H7 (cell line): ENCODE results near the gene CLK3. TPM values are rescaled to one million over a fixed set of nuclear protein-coding genes. Genes with fewer than 3 reads are reported as not detected.

Experiments
- DNase-seq: peaks from one replicate; pipeline ENCODE4 v3.0.0; 2012
- H3K27me3 ChIP-seq: 2 replicates; pipeline ENCODE4 v1.6.0; 2011; ENCODE audit warnings: mild to moderate bottlenecking, low read length; ENCODE audit not compliant: control insufficient read depth, insufficient read depth
- H3K36me3 ChIP-seq: replicated peaks from 2 replicates; pipeline ENCODE4 v1.5.1; 2011; ENCODE audit warnings: low read length; ENCODE audit not compliant: control insufficient read depth, insufficient read depth
- H3K4me3 ChIP-seq: 2 replicates; pipeline ENCODE4 v1.5.1; 2011; ENCODE audit warnings: low read depth, mild to moderate bottlenecking, control low read depth, low read length, moderate library complexity; ENCODE audit not compliant: insufficient read depth
- total RNA-seq: library from RNA; depleted of rRNA; stranded (reverse); fragments of >200 nt; shearing (Covaris generic); gene quantifications from 2 replicates; pipeline ENCODE4 v1.2.3, GENCODE V29; 2014; rRNA removed

The CLK3 gene
- 50.6 and 66.3 TPM in 2 replicates for total RNA-seq

DNA sequence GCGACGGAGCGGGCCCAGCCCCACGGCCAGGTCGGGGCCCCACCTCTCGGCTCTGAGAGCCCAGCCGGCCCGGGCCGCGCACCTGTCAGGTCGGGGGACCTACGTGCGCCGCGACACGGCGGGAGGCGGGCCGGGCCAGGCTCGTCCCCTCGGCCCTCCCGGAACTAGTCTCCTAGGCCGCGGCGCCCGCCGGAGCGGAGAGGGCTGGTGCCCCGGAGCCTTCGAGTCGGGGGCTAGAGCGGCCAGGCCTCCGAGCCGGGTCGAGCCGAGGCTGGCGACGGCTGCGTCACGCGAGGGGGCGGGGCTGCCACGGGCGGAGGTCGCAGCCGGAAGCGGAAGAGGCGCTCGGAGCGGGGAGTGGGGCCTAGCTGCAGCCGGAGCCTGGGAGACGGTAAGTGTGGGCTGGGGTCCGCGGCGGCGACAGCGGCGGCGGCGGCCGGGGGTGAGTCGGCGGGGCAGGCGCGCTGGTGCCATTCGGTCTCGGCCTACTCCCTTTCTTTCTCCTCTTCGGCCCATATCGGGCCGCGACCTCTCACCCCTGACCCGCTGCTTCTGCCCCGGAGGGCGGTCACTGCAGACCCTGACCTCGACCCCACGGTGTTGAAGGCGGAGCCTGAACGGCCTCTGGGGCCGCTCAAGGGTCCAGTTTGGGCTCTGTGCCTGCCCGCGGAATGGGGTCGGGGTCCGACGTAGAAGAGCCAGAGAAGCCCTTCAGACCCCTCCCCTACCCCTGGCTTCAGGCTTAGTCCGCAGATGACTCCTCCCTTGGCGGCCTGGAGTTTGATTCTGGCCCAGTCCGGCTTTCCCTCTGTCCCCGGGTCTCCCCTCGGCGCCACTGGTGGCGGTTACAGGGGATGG, at the start of gene CLK3:
CLK3 (plus strand) TSS at position 329 of the 858 bp plus-strand sequence. CDS start 3,361 bp downstream, outside the sequence.
- Histone ChIP-seq H3K4me3 (peak within 1 kb of the TSS; percentile 94), H3K36me3 (peaks cover 12% of the 10 kb centered on the region), H3K27me3 (peaks cover 4% of the 10 kb centered on the region; the same call in 1 of the 2 replicates)
- peak; percentile 100 for DNase-seq

DNA sequence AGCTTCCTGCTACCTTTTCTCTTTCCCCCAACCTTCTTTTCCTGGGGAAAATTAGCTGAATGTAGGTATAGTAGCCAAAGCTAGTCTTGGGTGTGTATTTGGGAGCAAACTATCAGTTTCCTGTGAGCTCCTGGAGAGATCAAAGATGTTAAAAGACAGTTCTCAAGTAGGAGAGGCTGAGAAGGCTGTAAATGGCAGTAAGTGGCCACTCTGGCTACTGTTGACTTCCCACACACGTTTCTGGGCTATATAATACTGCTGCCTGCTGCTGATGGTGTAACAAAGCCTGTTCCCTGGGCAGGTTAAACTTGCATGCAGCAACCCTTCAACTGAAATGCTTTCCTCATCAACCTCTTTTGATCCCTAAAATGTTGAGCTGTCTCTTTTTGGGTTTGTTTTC, 47.0 kb upstream of the CLK3 start:
- peaks cover 19% of the 10 kb centered on the region for H3K36me3 ChIP-seq
- H3K27me3 ChIP-seq, result no peaks in the 10 kb centered on the region
- H3K4me3 ChIP-seq, result no peak overlapping the region
- no peak for DNase-seq

DNA sequence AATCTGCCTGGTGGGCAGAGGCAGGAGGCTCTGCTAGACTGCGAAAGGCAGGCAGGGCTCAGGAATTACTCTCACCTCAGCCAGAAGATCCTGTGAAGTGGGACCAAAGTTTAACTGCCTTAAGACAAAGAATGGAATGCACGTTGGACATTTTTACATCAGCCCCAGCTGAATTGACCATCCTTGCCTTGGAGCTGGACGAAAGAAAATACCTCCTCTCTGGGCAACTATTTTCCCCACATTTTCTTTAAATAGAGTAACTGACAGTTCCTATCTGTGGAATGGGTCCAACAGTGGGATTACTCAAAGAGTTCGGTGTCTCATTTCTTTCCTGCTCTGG, 45.9 kb upstream of the CLK3 start:
- Histone ChIP-seq H3K4me3 (no peak overlapping the region), H3K27me3 (no peaks in the 10 kb centered on the region), H3K36me3 (peaks cover 23% of the 10 kb centered on the region)
- DNase-seq, result no peak

- peaks cover 32% of the 10 kb centered on the region for H3K36me3 ChIP-seq
Measured at GRCh38 chr15:74571191-74571590, 44.4 kb upstream of the CLK3 start.

DNA sequence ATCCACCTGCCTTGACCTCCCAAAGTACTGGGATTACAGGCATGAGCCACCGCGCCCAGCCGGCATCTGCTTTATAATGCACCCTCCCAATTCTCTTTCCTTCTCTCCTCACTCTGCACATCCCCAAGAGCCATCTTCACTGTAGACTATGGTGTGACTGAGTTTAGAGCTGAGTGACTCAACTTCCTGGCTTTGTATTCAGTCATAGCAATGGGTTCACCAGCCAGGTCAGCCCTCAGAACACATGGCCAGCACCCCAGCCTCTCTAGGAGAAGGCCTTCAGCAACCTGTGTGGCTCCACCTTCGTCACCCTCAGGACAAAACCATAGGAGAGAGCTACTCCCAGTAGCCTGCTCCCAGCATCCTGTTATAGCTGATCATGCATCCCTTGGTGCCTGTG, 41.6 kb upstream of the CLK3 start:
- no peak for DNase-seq
- Histone ChIP-seq H3K36me3 (peaks cover 38% of the 10 kb centered on the region), H3K4me3 (no peak overlapping the region), H3K27me3 (no peaks in the 10 kb centered on the region)

More at GRCh38 chr15:74571191-74571590, 44.4 kb upstream of the CLK3 start:
- Histone ChIP-seq H3K4me3 (no peak overlapping the region), H3K27me3 (no peaks in the 10 kb centered on the region)
- no peak for DNase-seq

GRCh38 chr15:74578496-74578994, 37.1 kb upstream of the CLK3 start:
- Histone ChIP-seq H3K36me3 (peaks cover 32% of the 10 kb centered on the region), H3K27me3 (no peaks in the 10 kb centered on the region), H3K4me3 (no peak overlapping the region)
- DNase-seq, result no peak

DNA sequence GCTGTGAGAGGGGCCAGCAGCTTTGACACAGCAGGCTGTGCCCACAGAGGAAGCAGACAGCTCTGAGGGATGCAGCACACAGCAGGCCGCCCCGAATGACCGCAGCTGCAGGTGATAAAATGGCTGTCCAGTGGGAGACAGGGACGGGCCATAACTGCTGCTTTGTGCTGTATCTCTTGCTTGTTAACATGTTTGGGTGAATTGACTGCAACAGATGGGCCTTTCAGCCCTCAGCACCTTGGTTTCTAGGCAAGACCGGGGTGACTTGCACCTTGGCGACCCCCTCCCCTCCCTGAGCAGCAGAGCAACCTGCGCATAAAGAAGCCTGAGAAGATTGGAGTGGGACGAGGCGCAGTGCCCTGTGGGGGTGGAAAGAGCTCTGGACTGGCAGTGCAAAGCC, 36.6 kb upstream of the CLK3 start:
- H3K4me3 ChIP-seq, result no peak overlapping the region
- no peaks in the 10 kb centered on the region for H3K27me3 ChIP-seq
- no peak for DNase-seq
- peaks cover 35% of the 10 kb centered on the region for H3K36me3 ChIP-seq

DNA sequence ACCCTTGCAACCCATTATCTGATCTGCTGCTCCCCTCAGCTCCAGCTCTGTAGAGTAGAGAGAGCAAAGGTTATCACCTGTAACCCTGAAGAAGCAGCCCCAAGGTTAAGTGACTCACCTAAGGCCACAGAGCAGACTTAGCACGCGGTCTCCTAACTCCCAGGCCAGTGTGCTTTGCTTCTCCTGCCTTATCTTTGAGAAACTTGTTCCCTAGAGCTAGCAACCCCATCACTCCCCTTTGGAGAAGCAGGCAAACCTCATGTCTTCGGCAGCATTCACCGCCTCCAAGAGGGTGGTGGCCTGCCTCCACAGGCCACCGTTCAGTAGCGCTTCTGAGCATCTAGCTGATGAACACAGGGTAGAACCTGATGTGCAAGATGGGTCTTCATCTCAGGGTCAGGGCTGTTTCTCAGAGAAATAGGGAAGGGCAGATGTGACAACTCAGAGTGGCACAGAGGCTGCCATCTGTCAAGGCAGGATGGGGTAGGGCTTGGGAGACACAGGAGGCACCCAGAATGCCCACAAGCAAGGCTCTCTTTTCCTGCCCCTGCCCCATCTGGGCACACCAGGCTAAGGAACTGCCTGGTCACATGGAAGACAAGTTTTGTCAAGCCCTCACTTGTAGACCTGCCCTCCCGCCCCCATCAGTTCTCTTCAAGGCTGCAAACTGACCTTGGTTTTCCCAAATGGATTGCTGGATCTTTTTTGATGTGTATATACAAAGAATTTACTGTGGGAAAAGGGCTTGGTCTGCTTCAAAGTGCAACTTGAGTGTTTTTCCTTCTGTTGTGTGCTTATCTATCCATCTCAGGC, 34.9 kb upstream of the CLK3 start:
- no peak overlapping the region for H3K4me3 ChIP-seq
- peaks cover 34% of the 10 kb centered on the region for H3K36me3 ChIP-seq
- DNase-seq, result no peak
- H3K27me3 ChIP-seq, result no peaks in the 10 kb centered on the region

- no peak overlapping the region for H3K4me3 ChIP-seq
- no peaks in the 10 kb centered on the region for H3K27me3 ChIP-seq
- DNase-seq, result peak; percentile 18
- peaks cover 33% of the 10 kb centered on the region for H3K36me3 ChIP-seq
Measured at GRCh38 chr15:74584204-74584603, 31.4 kb upstream of the CLK3 start.

- DNase-seq, result peak; percentile 30
- no peak overlapping the region for H3K4me3 ChIP-seq
- no peaks in the 10 kb centered on the region for H3K27me3 ChIP-seq
- H3K36me3 ChIP-seq, result peaks cover 36% of the 10 kb centered on the region
Measured at GRCh38 chr15:74584779-74585178, 30.9 kb upstream of the CLK3 start.

DNA sequence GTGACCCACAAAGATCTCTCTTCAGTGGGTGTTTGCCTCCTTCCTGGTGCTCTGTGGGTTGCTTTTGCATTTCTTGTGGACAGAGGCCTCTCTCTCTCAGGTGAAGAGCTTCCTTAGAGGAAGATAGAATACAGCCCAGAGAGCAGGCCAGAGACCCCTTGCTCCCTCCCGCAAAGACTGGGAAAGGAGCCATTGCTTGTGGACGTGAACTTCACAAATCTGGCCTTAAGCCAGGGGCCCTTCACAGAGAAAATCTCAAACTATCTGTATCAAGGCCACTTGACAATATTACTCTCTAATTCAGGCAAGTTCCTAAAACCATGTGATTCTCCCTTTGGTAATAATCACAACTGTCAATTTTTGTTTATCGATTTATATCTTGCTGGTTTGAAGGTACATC, 30.4 kb upstream of the CLK3 start:
- H3K4me3 ChIP-seq, result no peak overlapping the region
- DNase-seq, result no peak
- H3K36me3 ChIP-seq, result peaks cover 40% of the 10 kb centered on the region
- H3K27me3 ChIP-seq, result no peaks in the 10 kb centered on the region

DNA sequence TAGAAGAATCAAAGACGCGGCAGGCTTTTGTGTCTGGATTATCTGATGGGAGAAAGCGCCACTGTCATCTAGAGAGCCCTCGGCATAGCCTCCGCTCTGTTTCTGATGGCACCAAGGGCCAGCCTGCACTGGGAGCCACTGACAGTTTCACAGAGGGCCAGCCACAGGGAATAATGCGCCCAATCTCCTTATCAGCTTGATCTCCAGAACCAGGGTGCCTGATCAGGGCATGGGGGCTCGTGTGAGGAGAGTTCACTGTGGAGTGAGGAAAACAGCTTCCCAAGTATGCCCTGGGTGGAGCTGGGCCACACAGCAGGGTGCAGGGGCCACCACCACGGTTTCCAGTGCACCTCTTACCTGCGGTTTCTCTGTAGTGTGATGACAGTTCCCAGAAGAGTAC, 29.8 kb upstream of the CLK3 start:
- Histone ChIP-seq H3K27me3 (no peaks in the 10 kb centered on the region), H3K36me3 (peaks cover 44% of the 10 kb centered on the region), H3K4me3 (no peak overlapping the region)
- no peak for DNase-seq

GRCh38 chr15:74589826-74590225, 25.8 kb upstream of the CLK3 start:
- H3K27me3 ChIP-seq, result no peaks in the 10 kb centered on the region
- no peak overlapping the region for H3K4me3 ChIP-seq
- H3K36me3 ChIP-seq, result peaks cover 62% of the 10 kb centered on the region
- no peak for DNase-seq

- DNase-seq, result peak; percentile 12
- H3K36me3 ChIP-seq, result peaks cover 52% of the 10 kb centered on the region
- H3K27me3 ChIP-seq, result no peaks in the 10 kb centered on the region
- H3K4me3 ChIP-seq, result no peak overlapping the region
Measured at GRCh38 chr15:74592222-74592621, 23.4 kb upstream of the CLK3 start.

GRCh38 chr15:74593122-74593521, 22.5 kb upstream of the CLK3 start:
- Histone ChIP-seq H3K4me3 (no peak overlapping the region), H3K27me3 (no peaks in the 10 kb centered on the region), H3K36me3 (peaks cover 48% of the 10 kb centered on the region)
- DNase-seq, result peak; percentile 20
